ENCODE data around the gene TRAK1.

GRCh38 chr3:42061025-42061712 lies 30.0 kb upstream of the TRAK1 start:
- TF ChIP-seq EZH2 (IDR thresholded peaks at IDR 0.05) (no peak), POLR2AphosphoS5 (IDR thresholded peaks at IDR 0.05; ENCODE audit: borderline replicate concordance, low read depth, low read length) (no peak)
